HG02840 (cell line): Measurements from ENCODE around the gene LPIN1.

Experiments used
- ATAC-seq: cut with Tn5 transposase; IDR thresholded peaks from one replicate; pipeline ENCODE4 v1.9.1; 2021; ENCODE audit warnings: mild to moderate bottlenecking, moderate library complexity, moderate number of reproducible peaks; ENCODE audit not compliant: unreplicated experiment, low FRiP score

LPIN1 gene, protein sequence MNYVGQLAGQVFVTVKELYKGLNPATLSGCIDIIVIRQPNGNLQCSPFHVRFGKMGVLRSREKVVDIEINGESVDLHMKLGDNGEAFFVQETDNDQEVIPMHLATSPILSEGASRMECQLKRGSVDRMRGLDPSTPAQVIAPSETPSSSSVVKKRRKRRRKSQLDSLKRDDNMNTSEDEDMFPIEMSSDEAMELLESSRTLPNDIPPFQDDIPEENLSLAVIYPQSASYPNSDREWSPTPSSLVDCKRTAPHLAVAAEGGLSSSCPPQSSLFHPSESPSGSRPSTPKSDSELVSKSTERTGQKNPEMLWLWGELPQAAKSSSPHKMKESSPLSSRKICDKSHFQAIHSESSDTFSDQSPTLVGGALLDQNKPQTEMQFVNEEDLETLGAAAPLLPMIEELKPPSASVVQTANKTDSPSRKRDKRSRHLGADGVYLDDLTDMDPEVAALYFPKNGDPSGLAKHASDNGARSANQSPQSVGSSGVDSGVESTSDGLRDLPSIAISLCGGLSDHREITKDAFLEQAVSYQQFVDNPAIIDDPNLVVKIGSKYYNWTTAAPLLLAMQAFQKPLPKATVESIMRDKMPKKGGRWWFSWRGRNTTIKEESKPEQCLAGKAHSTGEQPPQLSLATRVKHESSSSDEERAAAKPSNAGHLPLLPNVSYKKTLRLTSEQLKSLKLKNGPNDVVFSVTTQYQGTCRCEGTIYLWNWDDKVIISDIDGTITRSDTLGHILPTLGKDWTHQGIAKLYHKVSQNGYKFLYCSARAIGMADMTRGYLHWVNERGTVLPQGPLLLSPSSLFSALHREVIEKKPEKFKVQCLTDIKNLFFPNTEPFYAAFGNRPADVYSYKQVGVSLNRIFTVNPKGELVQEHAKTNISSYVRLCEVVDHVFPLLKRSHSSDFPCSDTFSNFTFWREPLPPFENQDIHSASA

GRCh38 chr2:11746376-11746806 is at the start of gene LPIN1:
TSS of gene LPIN1 (plus strand) at chr2:11746632. CDS start at chr2:11765542, 18,910 bp downstream.
- ATAC-seq, result peak; percentile 52

GRCh38 chr2:11696736-11697102 is 49.7 kb upstream of the LPIN1 start:
- no peak for ATAC-seq

DNA sequence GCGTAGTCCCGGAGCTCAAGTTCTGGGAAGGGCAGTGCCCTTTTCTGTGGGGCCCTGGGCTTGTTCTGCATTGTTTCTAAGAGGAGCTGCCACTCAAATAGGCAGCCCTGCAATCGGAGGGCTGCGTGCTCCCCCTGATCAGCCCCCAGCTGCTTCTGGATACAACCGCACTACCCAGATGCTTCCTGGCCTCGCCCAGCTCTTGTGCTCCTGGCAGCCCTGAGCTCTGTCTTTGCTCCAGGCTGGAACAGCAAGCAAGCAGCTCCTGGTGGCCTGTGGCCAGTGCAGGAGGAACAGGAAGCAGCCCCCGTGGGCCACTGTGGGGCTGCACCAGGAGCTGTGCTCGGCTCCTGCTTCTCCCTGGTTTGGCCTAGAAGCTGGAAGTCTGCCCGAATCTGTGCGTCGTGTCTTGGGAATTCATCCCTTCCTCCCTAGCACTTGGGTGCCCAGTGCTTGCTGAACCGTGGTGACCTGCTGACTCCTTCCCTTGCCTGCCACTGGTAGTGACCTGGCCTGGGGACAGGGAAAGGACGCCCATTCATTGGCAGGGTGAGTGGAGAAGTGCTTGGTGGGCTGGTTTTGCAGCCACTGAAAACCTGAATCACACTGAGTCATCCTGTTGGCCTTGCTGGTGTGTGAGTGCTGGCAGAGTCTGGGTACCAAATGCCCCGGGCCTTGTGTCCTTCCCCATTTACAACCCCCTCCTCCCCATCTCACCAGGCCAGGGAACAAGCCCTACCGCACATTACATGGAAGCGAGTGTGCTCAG is 49.1 kb upstream of the LPIN1 start:
- ATAC-seq, result no peak

DNA sequence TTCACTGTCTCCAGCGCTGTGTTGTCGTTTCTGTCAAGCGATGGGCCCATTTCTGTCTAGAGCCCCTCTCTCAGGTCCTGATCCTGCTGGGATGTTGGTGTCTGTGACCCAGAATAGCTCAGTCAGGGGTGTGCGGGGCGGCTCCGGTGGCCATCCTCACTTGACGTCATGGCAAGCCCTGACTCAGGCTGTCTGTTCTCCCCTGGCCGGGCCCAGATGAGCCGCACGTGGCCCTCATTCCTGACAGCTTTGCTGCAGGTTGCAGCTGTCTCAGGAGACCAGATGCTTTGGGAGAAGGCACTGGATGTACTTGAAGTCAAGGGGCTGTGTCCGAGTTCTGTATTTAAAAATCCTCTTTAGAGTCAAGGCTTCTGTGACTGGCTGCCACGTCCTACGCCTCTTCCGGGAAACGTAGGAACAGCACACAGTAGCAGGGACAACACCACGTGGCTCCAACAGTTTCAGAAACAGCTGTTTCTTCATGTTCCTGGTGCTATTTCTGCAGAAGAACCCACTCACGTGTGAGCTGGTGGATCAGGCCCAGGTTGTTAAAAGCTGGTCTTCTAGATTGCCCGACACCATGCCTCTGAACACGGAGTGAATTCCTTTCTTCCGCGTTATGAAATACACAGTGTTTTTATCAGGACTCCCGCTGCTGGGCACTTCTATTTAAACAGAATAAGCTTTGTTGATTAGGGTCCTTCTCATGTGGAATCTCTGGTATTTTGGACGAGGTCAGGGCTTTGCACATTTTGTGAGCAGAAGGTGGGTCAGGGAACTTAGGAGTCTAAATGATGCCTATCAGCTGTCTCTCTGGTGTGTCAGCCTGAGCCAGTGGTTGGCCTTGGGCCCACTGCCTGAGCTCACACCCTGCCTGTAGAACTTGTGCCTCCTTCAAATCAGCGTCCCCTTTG is 48.2 kb upstream of the LPIN1 start:
- ATAC-seq, result no peak

- ATAC-seq, result no peak
These were observed 46.5 kb upstream of the LPIN1 start for GRCh38 chr2:11699686-11700670.

DNA sequence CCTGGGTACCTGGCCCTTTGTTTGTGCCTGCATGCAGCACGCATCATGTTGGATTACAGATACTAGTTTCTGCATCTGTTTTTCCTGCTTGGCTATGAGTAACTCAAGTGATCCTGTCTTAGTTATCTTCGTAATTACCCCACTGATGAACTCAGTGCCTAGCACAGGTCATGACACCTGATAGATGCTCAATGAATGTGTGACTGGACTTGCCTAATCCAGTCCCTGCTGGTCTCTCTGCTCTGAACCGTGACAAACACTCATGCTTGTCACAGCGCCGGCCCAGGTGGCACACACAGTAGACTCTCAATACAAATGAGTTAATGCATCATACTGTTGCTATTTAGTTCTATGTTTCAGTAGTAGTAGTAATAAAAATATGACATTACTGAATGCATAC is 45.2 kb upstream of the LPIN1 start:
- no peak for ATAC-seq

DNA sequence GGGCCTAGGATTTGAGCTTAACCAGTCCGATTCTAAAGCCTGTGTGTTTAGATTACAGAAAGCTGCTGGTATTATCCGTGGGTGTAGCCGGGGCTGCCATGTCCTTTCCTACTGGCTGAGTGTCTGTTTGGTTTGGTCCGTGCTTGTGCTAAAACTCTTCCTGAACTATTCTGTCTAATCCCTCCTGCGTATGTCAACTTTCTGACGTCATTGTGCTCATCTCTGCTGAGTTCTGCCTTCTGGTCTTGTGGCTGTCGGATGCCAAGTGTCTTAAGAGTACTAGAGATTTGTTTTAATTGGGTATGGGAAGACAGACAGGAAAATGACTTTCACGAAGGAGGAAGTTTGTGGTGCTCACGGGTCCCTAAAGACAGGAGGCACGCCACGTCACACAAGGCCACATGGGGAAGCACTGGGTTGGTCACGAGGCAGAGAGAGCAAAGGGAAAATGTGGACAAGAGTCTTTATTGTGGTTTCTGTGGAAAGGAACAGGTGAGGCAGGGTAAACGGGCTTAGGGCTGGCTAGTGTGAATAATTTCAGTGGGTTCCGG is 44.6 kb upstream of the LPIN1 start:
- no peak for ATAC-seq

DNA sequence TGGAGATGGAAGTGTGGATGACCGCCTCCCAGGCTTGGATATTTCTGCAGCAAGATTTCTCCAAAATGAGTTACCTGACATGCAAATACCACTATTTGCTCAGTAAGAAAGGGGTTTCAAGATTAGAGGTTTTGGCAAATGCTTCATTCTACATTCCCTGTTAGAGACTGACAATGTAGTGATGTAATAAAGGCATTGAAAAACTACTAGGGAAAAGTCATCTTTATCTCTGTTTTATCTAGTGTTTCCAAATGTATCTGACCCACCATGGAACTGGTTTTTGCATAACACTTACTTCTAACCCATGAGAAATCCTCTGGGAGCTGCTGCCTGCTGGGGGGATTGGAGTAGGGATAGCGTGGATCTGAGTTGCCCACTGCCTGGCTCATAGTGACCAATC is 43.5 kb upstream of the LPIN1 start:
- ATAC-seq, result no peak

- ATAC-seq, result no peak
These were observed 42.7 kb upstream of the LPIN1 start for GRCh38 chr2:11703700-11704099.

GRCh38 chr2:11705063-11705462 is 41.4 kb upstream of the LPIN1 start:
- ATAC-seq, result no peak

GRCh38 chr2:11705711-11706110 is 40.7 kb upstream of the LPIN1 start:
- no peak for ATAC-seq

- ATAC-seq, result no peak
These were observed 38.3 kb upstream of the LPIN1 start for GRCh38 chr2:11708106-11708505.

- no peak for ATAC-seq
These were observed 37.1 kb upstream of the LPIN1 start for GRCh38 chr2:11709293-11709692.

- ATAC-seq, result no peak
These were observed 36.2 kb upstream of the LPIN1 start for GRCh38 chr2:11710210-11710609.

GRCh38 chr2:11710632-11711353 is 35.6 kb upstream of the LPIN1 start:
- no peak for ATAC-seq

- no peak for ATAC-seq
These were observed 35.1 kb upstream of the LPIN1 start for GRCh38 chr2:11711354-11711716.

DNA sequence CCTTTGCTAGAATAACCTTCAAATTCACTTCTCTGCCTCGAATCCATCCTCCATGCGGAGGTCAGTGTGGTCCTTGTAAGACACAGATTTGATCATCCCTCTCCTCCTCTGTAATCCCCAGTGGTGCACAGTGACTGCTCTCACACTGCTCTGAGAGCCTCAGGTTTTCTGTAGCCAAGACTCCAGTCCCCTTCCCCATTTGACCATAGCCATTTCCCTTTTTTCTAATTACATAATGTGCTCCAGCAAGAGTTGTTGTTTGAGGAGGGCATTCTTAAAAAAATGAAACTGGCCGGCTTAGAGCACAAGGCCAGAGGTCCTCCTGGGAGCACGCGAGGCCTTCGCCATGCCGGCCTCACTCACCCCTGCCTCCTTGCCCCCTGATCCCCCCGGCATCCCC is 34.7 kb upstream of the LPIN1 start:
- no peak for ATAC-seq

DNA sequence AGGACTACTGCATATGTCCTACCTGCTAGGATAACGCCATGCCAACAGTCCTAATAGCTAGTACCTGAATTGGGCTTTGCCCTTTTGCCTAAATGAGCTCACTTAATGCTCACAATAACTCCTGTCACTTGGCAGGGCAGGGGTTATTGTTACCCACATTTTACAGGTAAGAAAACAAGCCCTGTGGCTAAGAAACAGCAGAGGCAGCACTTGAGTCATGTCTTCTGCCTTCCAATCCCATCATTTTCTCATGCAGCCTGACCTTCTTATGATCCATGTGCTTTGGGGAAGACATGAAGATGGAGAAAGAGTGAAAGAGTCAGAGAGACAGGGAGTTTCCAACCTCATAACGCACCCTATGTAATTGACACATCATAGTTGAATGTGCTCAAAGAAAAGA is 33.6 kb upstream of the LPIN1 start:
- no peak for ATAC-seq
